HL-60/S4 treated with phorbol 12-myristate 13-acetate at 8.2 ng/mL for 4 days and 3 days (cell line): Measurements from ENCODE around the gene CLN5.

Experiments used
- in situ Hi-C: fragments of 300-500 bp; cut with MboI; formaldehyde crosslinking; loops from 2 replicates; pipeline ENCODE4 v1.15.0; 2022; ENCODE audit warnings: low sequenced_read_pairs

CLN5 gene

DNA sequence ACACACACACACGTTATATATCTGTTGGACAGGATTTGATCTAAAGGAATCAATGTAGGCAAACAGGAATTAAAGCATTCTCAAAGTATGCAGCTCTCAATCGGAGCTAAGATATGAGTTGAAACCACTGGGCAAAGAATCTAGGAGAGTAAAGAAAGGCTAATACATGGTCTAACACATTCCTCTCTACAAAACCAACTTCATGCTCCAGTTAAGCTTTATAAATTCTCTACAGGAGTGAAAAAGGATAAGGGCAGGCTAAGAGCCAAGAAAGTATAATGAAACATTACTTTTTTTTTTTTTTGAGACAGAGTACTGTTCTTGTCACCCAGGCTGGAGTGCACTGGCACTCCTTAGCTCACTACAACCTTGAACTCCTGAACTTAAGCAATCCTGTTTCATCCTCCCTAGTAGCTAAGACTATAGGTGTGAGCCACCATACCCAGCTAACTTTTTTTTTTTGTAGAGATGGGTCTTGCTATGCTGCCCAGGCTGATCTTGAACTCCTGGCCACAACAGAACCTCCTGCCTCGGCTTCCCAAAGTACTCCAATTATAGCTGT is 24.5 kb downstream of the CLN5 start:
- in situ Hi-C loops: no loop called here

DNA sequence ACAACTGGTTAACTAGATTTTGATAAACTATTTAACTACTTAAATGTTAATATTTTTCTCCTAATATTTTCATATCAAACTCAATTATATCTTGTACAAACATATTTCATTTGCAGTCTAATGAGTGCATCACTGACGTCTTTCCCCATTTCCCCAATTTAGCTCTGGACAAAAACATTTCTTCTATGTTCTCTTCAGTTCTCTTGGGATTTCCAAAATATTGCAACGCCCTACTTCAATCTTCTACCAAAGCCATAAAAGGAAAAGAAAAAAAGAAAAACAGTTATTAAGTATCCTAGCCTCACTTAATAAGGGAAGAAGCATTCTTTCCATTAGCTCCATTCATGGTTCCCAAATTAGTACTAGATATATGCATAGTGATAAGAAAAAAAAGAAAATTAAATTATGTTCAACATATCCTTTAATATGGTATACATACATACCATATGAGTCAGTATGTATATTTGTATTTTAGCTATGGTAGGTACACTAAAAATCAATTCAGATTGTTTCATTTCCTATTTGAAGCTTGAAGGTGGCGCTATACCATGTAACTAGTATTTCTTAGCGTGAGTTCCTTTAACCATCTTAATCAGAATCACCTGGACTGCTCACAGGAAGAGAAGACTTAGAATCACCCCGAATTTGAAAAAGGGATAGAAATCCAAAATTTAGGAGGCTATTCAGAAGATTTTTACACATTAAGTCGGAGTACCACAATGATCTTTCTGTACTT is 25.2 kb downstream of the CLN5 start:
- in situ Hi-C loops: no loop called here

DNA sequence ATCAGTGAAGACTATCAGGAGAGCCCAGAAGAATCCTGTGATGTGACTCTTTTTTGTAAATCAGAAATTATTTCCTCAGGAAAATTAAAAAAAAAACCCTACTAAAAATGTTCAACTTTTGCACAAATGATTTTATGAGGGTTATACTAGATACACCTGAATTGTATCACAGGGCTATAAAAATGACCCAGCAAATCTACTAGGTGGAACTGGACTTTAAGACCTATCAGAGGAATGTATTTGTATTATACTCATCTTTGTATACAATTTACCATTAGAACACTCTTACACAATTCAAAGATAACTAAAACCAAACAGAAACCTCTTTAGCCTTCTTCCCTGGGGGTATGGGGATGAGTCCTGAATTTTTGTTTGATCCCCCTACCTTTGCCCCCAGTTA is 27.9 kb downstream of the CLN5 start:
- in situ Hi-C loops: no loop called here

- in situ Hi-C loops: no loop called here
Measured at GRCh38 chr13:77022341-77022740, 30.5 kb downstream of the CLN5 start.

- in situ Hi-C loops: no loop called here
Measured at GRCh38 chr13:77026255-77026860, 34.5 kb downstream of the CLN5 start.

GRCh38 chr13:77026861-77027621 is 35.2 kb downstream of the CLN5 start, which contains the start of gene FBXL3:
Gene FBXL3 (minus strand): TSS chr13:77027159. CDS start chr13:77021860, 5,299 bp downstream.
- in situ Hi-C loops: no loop called here

GRCh38 chr13:77028202-77028601 is 36.3 kb downstream of the CLN5 start:
- in situ Hi-C loops: no loop called here

- in situ Hi-C loops: no loop called here
Measured at GRCh38 chr13:77029436-77029835, 37.6 kb downstream of the CLN5 start.

GRCh38 chr13:77031656-77032243 is 39.9 kb downstream of the CLN5 start:
- in situ Hi-C loops: no loop called here

- in situ Hi-C loops: no loop called here
Measured at GRCh38 chr13:77033717-77034302, 41.9 kb downstream of the CLN5 start.

GRCh38 chr13:77034881-77035280 is 43.0 kb downstream of the CLN5 start:
- in situ Hi-C loops: no loop called here

- in situ Hi-C loops: no loop called here
Measured at GRCh38 chr13:77036279-77036678, 44.4 kb downstream of the CLN5 start.

DNA sequence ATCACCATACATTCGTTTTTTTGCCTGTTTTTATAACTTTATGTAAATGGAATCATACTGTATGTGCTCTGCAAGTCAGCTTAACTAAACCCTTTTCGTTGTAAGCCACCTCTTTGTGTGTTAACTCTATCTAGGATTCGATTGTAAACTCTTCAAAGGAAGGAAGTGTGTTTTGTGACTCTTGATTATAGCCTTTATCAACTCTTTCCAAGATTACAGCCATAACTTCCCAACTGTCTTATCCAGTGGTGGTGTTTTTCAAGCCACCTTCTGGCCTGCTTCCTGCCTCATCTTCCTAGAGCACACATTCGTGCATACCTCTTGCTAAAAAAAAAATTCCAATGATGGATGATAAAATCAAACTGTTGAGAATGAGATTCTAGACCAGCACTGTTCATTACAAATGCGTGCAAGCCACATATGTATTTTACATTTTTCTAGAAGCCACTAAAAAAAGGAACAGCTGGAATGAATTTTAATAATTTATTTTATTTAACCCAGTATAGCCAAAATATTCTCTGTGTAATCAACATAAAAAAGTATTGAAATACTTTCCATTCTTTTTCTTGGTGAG is 47.1 kb downstream of the CLN5 start:
- in situ Hi-C loops: no loop called here

DNA sequence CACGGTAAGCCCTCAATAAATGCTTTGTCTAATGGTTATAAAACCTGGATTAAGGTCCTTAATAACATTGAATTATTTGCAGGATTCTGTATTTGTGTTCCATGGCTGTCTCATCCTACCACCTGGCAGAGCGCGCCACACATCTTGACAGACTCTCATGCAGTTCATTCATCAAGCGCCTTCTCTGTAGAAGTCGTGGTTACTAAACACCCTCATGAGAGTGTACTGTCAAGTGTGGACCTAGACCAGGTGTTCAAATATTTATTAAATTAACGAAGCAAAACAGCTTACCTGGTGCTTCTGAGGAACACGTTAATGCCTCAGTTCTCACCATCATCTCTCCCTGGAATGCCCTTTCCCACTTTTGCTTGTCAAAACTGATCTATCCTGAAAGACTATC is 48.2 kb downstream of the CLN5 start:
- in situ Hi-C loops: no loop called here

- in situ Hi-C loops: no loop called here
Measured at GRCh38 chr13:77040835-77041234, 49.0 kb downstream of the CLN5 start.

- in situ Hi-C loops: no loop called here
Measured at GRCh38 chr13:77042566-77043177, 50.8 kb downstream of the CLN5 start.

GRCh38 chr13:77047649-77048343 is 55.9 kb downstream of the CLN5 start:
- in situ Hi-C loops: no loop called here

GRCh38 chr13:77048681-77049080 is 56.8 kb downstream of the CLN5 start:
- in situ Hi-C loops: no loop called here

DNA sequence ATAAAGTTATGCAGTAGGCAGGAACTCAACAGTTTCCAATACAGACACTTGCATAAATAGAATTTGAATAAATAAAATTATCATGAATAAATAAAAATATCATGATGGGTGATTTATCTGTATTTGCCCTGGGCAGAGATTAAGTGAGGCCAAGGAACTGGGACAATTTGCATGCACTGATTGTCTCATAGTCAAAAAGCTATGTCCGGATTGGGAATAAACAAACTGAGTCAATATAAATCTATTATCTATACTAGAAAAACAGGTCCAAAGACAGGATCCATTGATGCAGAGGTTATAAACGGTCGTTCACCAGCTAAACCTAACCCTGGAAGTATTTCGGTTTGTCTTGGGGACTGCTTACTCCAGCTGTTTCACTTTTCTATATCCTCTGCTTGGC is 61.3 kb downstream of the CLN5 start:
- in situ Hi-C loops: no loop called here
